ENCODE results near the gene ANKRD10.
"Not testable (repeated sequence)": the region's sequence is repeated elsewhere in the genome, so short reads cannot be mapped to it uniquely, and the experiment has no call there.

Gene ANKRD10

GRCh38 chr13:110860983-110861382, 53.9 kb downstream of the ANKRD10 start:
- no peak for DNase-seq

GRCh38 chr13:110856942-110857835, 57.7 kb downstream of the ANKRD10 start:
- DNase-seq: no peak

- DNase-seq: no peak
Measured at GRCh38 chr13:110855363-110855762, 59.5 kb downstream of the ANKRD10 start.

GRCh38 chr13:110854866-110855265, 60.0 kb downstream of the ANKRD10 start:
- no peak for DNase-seq

- no peak for DNase-seq
Measured at GRCh38 chr13:110853235-110853721, 61.6 kb downstream of the ANKRD10 start.

GRCh38 chr13:110850840-110851239, 64.0 kb downstream of the ANKRD10 start:
- DNase-seq: no peak

- DNase-seq: no peak
Measured at GRCh38 chr13:110850006-110850405, 64.9 kb downstream of the ANKRD10 start.

- DNase-seq: no peak
Measured at GRCh38 chr13:110845520-110845919, 69.3 kb downstream of the ANKRD10 start.

- no peak for DNase-seq
Measured at GRCh38 chr13:110841846-110842245, 73.0 kb downstream of the ANKRD10 start.

GRCh38 chr13:110841406-110841805, 73.5 kb downstream of the ANKRD10 start:
- DNase-seq: no peak

GRCh38 chr13:110838867-110839538, 75.9 kb downstream of the ANKRD10 start:
- no peak for DNase-seq

- no peak for DNase-seq
Measured at GRCh38 chr13:110838116-110838515, 76.8 kb downstream of the ANKRD10 start.

- DNase-seq: not testable (repeated sequence)
Measured at GRCh38 chr13:110837397-110838061, 77.3 kb downstream of the ANKRD10 start.

- no peak for DNase-seq
Measured at GRCh38 chr13:110836605-110836903, 78.3 kb downstream of the ANKRD10 start.

- DNase-seq: no peak
Measured at GRCh38 chr13:110835721-110836604, 78.9 kb downstream of the ANKRD10 start.

- DNase-seq: no peak
Measured at GRCh38 chr13:110834572-110834971, 80.3 kb downstream of the ANKRD10 start.

GRCh38 chr13:110832531-110832930, 82.3 kb downstream of the ANKRD10 start:
- DNase-seq: no peak

- no peak for DNase-seq
Measured at GRCh38 chr13:110832205-110832479, 82.7 kb downstream of the ANKRD10 start.

- no peak for DNase-seq
Measured at GRCh38 chr13:110831437-110832204, 83.2 kb downstream of the ANKRD10 start.

GRCh38 chr13:110830800-110831371, 84.0 kb downstream of the ANKRD10 start:
- no peak for DNase-seq

- no peak for DNase-seq
Measured at GRCh38 chr13:110830331-110830730, 84.5 kb downstream of the ANKRD10 start.

- DNase-seq: no peak
Measured at GRCh38 chr13:110829486-110829885, 85.4 kb downstream of the ANKRD10 start.

Measured in activated effector memory CD4-positive, alpha-beta T cell treated with Interleukin-2 at 50 U/mL for 16 hours (primary cell).